CD14-positive monocyte (primary cell): ENCODE measurements around the gene SCUBE2. TPM values are rescaled to one million over a fixed set of nuclear protein-coding genes. Genes with fewer than 3 reads are reported as not detected.

Experiments used
- DNase-seq, 3 donors: peaks; one replicate each; pipeline ENCODE4 v3.0.0-alpha.2; 2011 to 2022
- H2AFZ ChIP-seq: 2 replicates; pipeline ENCODE4 v1.6.0; 2012; ENCODE audit warnings: mild to moderate bottlenecking, low read depth, low read length, inconsistent platforms; ENCODE audit not compliant: insufficient read depth, poor library complexity, severe bottlenecking
- H3K27ac ChIP-seq, 2 donors: 1 replicate in 1 of 2; 2 replicates in 1 of 2; pipeline ENCODE4 v1.5.1; 2012 to 2013; ENCODE audit warnings: low read length in 2 of 2, control low read depth in 1 of 2, inconsistent platforms in 1 of 2, low read depth in 1 of 2, mild to moderate bottlenecking in 1 of 2
- H3K27me3 ChIP-seq, 2 donors: one replicate each; pipeline versions ENCODE4 v1.6.0 to v1.6.1; 2011 to 2013; ENCODE audit warnings: low read length in 2 of 2; ENCODE audit not compliant: control insufficient read depth in 2 of 2, insufficient read depth in 2 of 2
- H3K36me3 ChIP-seq, 2 donors: replicated peaks in 1 of 2; 1 replicate in 1 of 2; 2 replicates in 1 of 2; pipeline versions ENCODE4 v1.5.1 to v1.6.1; 2012 to 2013; ENCODE audit warnings: low read length in 2 of 2, control low read depth in 1 of 2, inconsistent platforms in 1 of 2, mild to moderate bottlenecking in 1 of 2; ENCODE audit not compliant: insufficient read depth in 2 of 2, control insufficient read depth in 1 of 2
- H3K4me1 ChIP-seq, 2 donors: 1 replicate in 1 of 2; 2 replicates in 1 of 2; pipeline versions ENCODE4 v1.5.1 to v1.6.1; 2012 to 2013; ENCODE audit warnings: low read length in 2 of 2, control low read depth in 1 of 2, inconsistent platforms in 1 of 2, mild to moderate bottlenecking in 1 of 2, moderate library complexity in 1 of 2; ENCODE audit not compliant: insufficient read depth in 2 of 2, control insufficient read depth in 1 of 2
- H3K4me2 ChIP-seq: replicated peaks from 2 replicates; pipeline ENCODE3; 2012; ENCODE audit warnings: low read length, moderate library complexity, mild to moderate bottlenecking; ENCODE audit not compliant: poor library complexity, severe bottlenecking; ENCODE audit errors: extremely low read depth
- H3K4me3 ChIP-seq, 3 experiments: fragments of 200-600 bp in 1 of 3; sonication (generic) in 1 of 3; replicated peaks in 1 of 3; 1 replicate in 2 of 3; 2 replicates in 1 of 3; pipeline ENCODE4 v1.5.1; 2011 to 2013; ENCODE audit warnings: low read length in 3 of 3, mild to moderate bottlenecking in 3 of 3, control low read depth in 2 of 3, low read depth in 2 of 3, inconsistent platforms in 1 of 3, moderate library complexity in 1 of 3
- H3K79me2 ChIP-seq: 2 replicates; pipeline ENCODE4 v1.6.0; 2012; ENCODE audit warnings: mild to moderate bottlenecking, control low read depth, inconsistent platforms, low read length, moderate library complexity; ENCODE audit not compliant: insufficient read depth
- H3K9ac ChIP-seq: 2 replicates; pipeline ENCODE4 v1.6.0; 2017; ENCODE audit warnings: low read length, mild to moderate bottlenecking; ENCODE audit not compliant: insufficient read depth, poor library complexity, severe bottlenecking
- H3K9me3 ChIP-seq, 2 donors: replicated peaks in 1 of 2; 1 replicate in 1 of 2; 2 replicates in 1 of 2; pipeline versions ENCODE4 v1.5.1 to v1.6.1; 2012 to 2013; ENCODE audit warnings: low read length in 2 of 2, control low read depth in 1 of 2; ENCODE audit not compliant: control insufficient read depth in 1 of 2, insufficient read depth in 1 of 2
- H4K20me1 ChIP-seq: 2 replicates; pipeline ENCODE4 v1.6.0; 2012; ENCODE audit warnings: mild to moderate bottlenecking, low read length, control low read depth, moderate library complexity; ENCODE audit not compliant: insufficient read depth
- H3K27ac Mint-ChIP-seq, 7 donors: one replicate each; pipeline ENCODE4 v1.8.0; 2020; ENCODE audit warnings: mild to moderate bottlenecking in 7 of 7, mixed read lengths in 7 of 7, moderate library complexity in 6 of 7, inconsistent platforms in 2 of 7
- H3K27me3 Mint-ChIP-seq, 3 donors: one replicate each; pipeline ENCODE4 v1.8.0; 2021 to 2022; ENCODE audit warnings: low read depth in 3 of 3, mild to moderate bottlenecking in 3 of 3, mixed read lengths in 3 of 3, moderate library complexity in 3 of 3, inconsistent platforms in 1 of 3
- H3K36me3 Mint-ChIP-seq, 2 donors: one replicate each; pipeline ENCODE4 v1.8.0; 2020; ENCODE audit warnings: mixed read lengths in 2 of 2, inconsistent platforms in 1 of 2, mild to moderate bottlenecking in 1 of 2
- H3K4me1 Mint-ChIP-seq: one replicate; pipeline ENCODE4 v1.8.0; 2020; ENCODE audit warnings: mild to moderate bottlenecking, mixed read lengths
- H3K4me3 Mint-ChIP-seq, 2 donors: one replicate each; pipeline ENCODE4 v1.8.0; 2020; ENCODE audit warnings: mild to moderate bottlenecking in 2 of 2, mixed read lengths in 2 of 2, moderate library complexity in 1 of 2
- H3K9me3 Mint-ChIP-seq, 7 donors: one replicate each; pipeline ENCODE4 v1.8.0; 2020 to 2022; ENCODE audit warnings: mixed read lengths in 7 of 7, mild to moderate bottlenecking in 6 of 7, moderate library complexity in 6 of 7, inconsistent platforms in 2 of 7
- CTCF ChIP-seq: fragments of 200-600 bp; IDR thresholded peaks from one replicate; pipeline ENCODE4 v1.8.0; 2022; ENCODE audit warnings: antibody characterized with exemption, mild to moderate bottlenecking
- WGBS: methylation state at CpG from one replicate; pipeline ENCODE4 v1.1.5; 2013; ENCODE audit warnings: missing lambda C conversion rate; ENCODE audit not compliant: insufficient coverage; 5-methylcytosine and 5-hydroxymethylcytosine counted together
- intact Hi-C, 2 donors: fragments of 100-400 bp; cut with micrococcal nuclease; formaldehyde crosslinking; loops; one replicate each; pipeline versions ENCODE4 v1.15.0 to v1.15.1; 2023
- polyA plus RNA-seq, 3 donors: library from polyadenylated mRNA; depleted of rRNA in 1 of 3; unstranded in 2 of 3; stranded (reverse) in 1 of 3; fragments of 300-500 nt in 2 of 3; fragments of >200 nt in 1 of 3; fragmentation: Illumina TruSeq in 2 of 3; gene quantifications; 1 replicate in 2 of 3; 2 replicates in 1 of 3; pipeline ENCODE4 v1.2.3, GENCODE V29; 2012 to 2021

The SCUBE2 gene
- polyA plus RNA-seq, 3 donors: 0.21 to 0.36 TPM; not detected in 1

GRCh38 chr11:9138612-9139579, 47.5 kb upstream of the SCUBE2 start:
- Histone ChIP-seq H3K4me1 (no peaks in the 10 kb centered on the region), H3K79me2 (no peaks in the 10 kb centered on the region), H3K27ac (peak overlapping the region in 1 of 2 donors; percentile 20), H2AFZ (no peak overlapping the region), H3K36me3 (peaks cover 70 to 88% of the 10 kb centered on the region in 2 donors), H3K4me3 (no peak overlapping the region), H3K9ac (no peak overlapping the region), H3K27me3 (no peaks in the 10 kb centered on the region), H4K20me1 (peaks cover 27% of the 10 kb centered on the region), H3K4me2 (no peak overlapping the region), H3K9me3 (no peaks in the 10 kb centered on the region)
- peak in 2 of 3 donors; percentile 23 to 67 for DNase-seq
- H3K27ac Mint-ChIP-seq: peak overlapping the region in 4 of 7 donors; percentile 31 to 69 (median 52)
- no peaks in the 10 kb centered on the region for H3K9me3 Mint-ChIP-seq
- no peak overlapping the region for H3K4me3 Mint-ChIP-seq
- intact Hi-C loops: loop anchor here in 1 of 2 donors (5.0 kb wide), 1 partner anchor 122 kb away; no protein-coding TSS in a partner anchor
- TF ChIP-seq CTCF: no peak
- WGBS: 63% methylated on average over 6 of the region's 18 CpGs
- H3K4me1 Mint-ChIP-seq: peaks cover 6% of the 10 kb centered on the region
- no peaks in the 10 kb centered on the region for H3K27me3 Mint-ChIP-seq
- peaks cover 80 to 90% of the 10 kb centered on the region in 2 donors for H3K36me3 Mint-ChIP-seq

- Histone ChIP-seq H3K4me3 (no peak overlapping the region), H4K20me1 (peaks cover 23% of the 10 kb centered on the region), H3K79me2 (no peaks in the 10 kb centered on the region), H3K9me3 (no peaks in the 10 kb centered on the region), H3K9ac (no peak overlapping the region), H3K27ac (no peak overlapping the region), H3K4me2 (no peak overlapping the region), H3K36me3 (peaks cover 62 to 88% of the 10 kb centered on the region in 2 donors), H3K4me1 (no peaks in the 10 kb centered on the region), H3K27me3 (no peaks in the 10 kb centered on the region), H2AFZ (no peak overlapping the region)
- Mint-ChIP-seq H3K4me3 (no peak overlapping the region), H3K9me3 (no peaks in the 10 kb centered on the region), H3K4me1 (peaks cover 6% of the 10 kb centered on the region), H3K36me3 (peaks cover 76 to 89% of the 10 kb centered on the region in 2 donors), H3K27ac (peak overlapping the region in 2 of 7 donors; percentile 43 to 48), H3K27me3 (no peaks in the 10 kb centered on the region)
- WGBS: 96% methylated on average over 3 of the region's 3 CpGs
- intact Hi-C loops: loop anchor here in 1 of 2 donors (5.0 kb wide), 1 partner anchor 121 kb away; no protein-coding TSS in a partner anchor
- no peak for TF ChIP-seq CTCF
- DNase-seq: no peak
Measured at GRCh38 chr11:9138133-9138453, 46.7 kb upstream of the SCUBE2 start.
